K562 (cell line): ENCODE results near the gene LAIR2. TPM values are rescaled to one million over a fixed set of nuclear protein-coding genes. Genes with fewer than 3 reads are reported as not detected.

Experiments used
- ARHGAP35 ChIP-seq: fragments of 450-650 bp; IDR thresholded peaks from 2 replicates; pipeline ENCODE4 v1.6.1; 2018; ENCODE audit not compliant: partially characterized antibody
- CBFA2T2 ChIP-seq: fragments of 450-650 bp; conservative IDR thresholded peaks from 2 replicates; pipeline ENCODE4 v1.6.1; 2017; ENCODE audit warnings: mild to moderate bottlenecking
- CTBP1 ChIP-seq: fragments of 450-650 bp; IDR thresholded peaks from 2 replicates; pipeline ENCODE4 v1.6.1; 2016; ENCODE audit warnings: borderline replicate concordance
- CXXC5 ChIP-seq: fragments of 250-450 bp; sonication (Bioruptor Pico); IDR thresholded peaks from 2 replicates; pipeline ENCODE4 v1.8.0; 2022; ENCODE audit warnings: inconsistent platforms, mild to moderate bottlenecking, moderate library complexity
- GABPA ChIP-seq: fragments of 200-800 bp; sonication (Bioruptor generic); conservative IDR thresholded peaks from 2 replicates; pipeline ENCODE4 v1.6.1; 2016; ENCODE audit warnings: low read depth, missing genetic modification characterization, missing compliant biosample characterization
- GABPB2 ChIP-seq: fragments of 250-450 bp; sonication (Bioruptor Pico); conservative IDR thresholded peaks from 2 replicates; pipeline ENCODE4 v1.5.1; 2021; ENCODE audit warnings: mild to moderate bottlenecking
- HLTF ChIP-seq: fragments of 450-650 bp; IDR thresholded peaks from 2 replicates; pipeline ENCODE4 v1.6.1; 2016
- KDM5B ChIP-seq: fragments of 200-600 bp; sonication (generic); IDR thresholded peaks from 2 replicates; pipeline ENCODE4 v1.6.1; 2012; ENCODE audit warnings: low read depth, mild to moderate bottlenecking, moderate library complexity, low read length, control low read depth, inconsistent platforms; ENCODE audit not compliant: insufficient replicate concordance
- PCBP2 ChIP-seq: fragments of 200-400 bp; formaldehyde crosslinking; IDR thresholded peaks from 2 replicates; pipeline ENCODE4 v1.6.1; 2018; ENCODE audit warnings: low read length, low read depth, mild to moderate bottlenecking, moderate library complexity; ENCODE audit not compliant: poor library complexity, severe bottlenecking
- U2AF2 ChIP-seq: fragments of 200-400 bp; formaldehyde crosslinking; optimal IDR thresholded peaks from 2 replicates; pipeline ENCODE3; 2017; ENCODE audit warnings: low read depth, mild to moderate bottlenecking, low read length
- ZNF165 ChIP-seq: fragments of 250-450 bp; sonication (Bioruptor Pico); IDR thresholded peaks from 2 replicates; pipeline ENCODE4 v1.4.0; 2020; ENCODE audit warnings: borderline replicate concordance
- ZNF77 ChIP-seq: fragments of 250-450 bp; sonication (Bioruptor Pico); IDR thresholded peaks from 2 replicates; pipeline ENCODE4 v1.5.0; 2020
- polyA plus RNA-seq, 8 experiments: library from polyadenylated mRNA; depleted of rRNA in 4 of 8; stranded (reverse) in 5 of 8; unstranded in 3 of 8; fragments of >200 nt; fragmentation: Nextera tagmentation in 2 of 8; fragmentation: Illumina TruSeq in 1 of 8; extraction: Ambion mirVana in 2 of 8; extraction: Trizol in 1 of 8; gene quantifications; 2 replicates each; pipeline versions ENCODE4 v1.2.1 to v1.2.3, GENCODE V29; 2011 to 2014; ENCODE audit warnings: inconsistent platforms in 1 of 8, missing spikeins in 1 of 8
- total RNA-seq, 7 experiments: library from RNA; depleted of rRNA in 6 of 7; stranded (reverse); fragments of >200 nt in 6 of 7; fragmentation: Illumina TruSeq in 2 of 7; extraction: Trizol in 2 of 7; gene quantifications; 2 replicates each; pipeline versions ENCODE4 v1.2.1 to v1.2.3, GENCODE V29; 2011 to 2021; ENCODE audit warnings: low replicate concordance in 1 of 7
- TF ChIP-seq, protein P1 (sequence below), 2 experiments: fragments of 450-650 bp; IDR thresholded peaks; 2 replicates each; pipeline ENCODE4 v1.6.1; 2016; ENCODE audit warnings: mild to moderate bottlenecking in 2 of 2, borderline replicate concordance in 1 of 2, low read depth in 1 of 2, moderate library complexity in 1 of 2
- TF ChIP-seq, protein P2 (sequence below): sonication (generic); formaldehyde crosslinking; IDR thresholded peaks from 2 replicates; pipeline ENCODE4 v1.8.0; 2023; ENCODE audit warnings: mild to moderate bottlenecking, missing genetic modification reagents
- TF ChIP-seq, protein P3 (sequence below): fragments of 200-800 bp; sonication (Bioruptor generic); IDR thresholded peaks from 2 replicates; pipeline ENCODE4 v1.6.1; 2017; ENCODE audit warnings: missing genetic modification characterization, missing compliant biosample characterization
- TF ChIP-seq, protein P4 (sequence below): sonication (generic); formaldehyde crosslinking; IDR thresholded peaks from 2 replicates; pipeline ENCODE4 v1.4.0; 2020; ENCODE audit warnings: mild to moderate bottlenecking, missing genetic modification reagents

LAIR2 gene
- total and polyA plus RNA-seq, 9 of the 15 experiments (the other 6 are each of a cell fraction or from before 2014, with no cell fraction given), result not detected

DNA sequence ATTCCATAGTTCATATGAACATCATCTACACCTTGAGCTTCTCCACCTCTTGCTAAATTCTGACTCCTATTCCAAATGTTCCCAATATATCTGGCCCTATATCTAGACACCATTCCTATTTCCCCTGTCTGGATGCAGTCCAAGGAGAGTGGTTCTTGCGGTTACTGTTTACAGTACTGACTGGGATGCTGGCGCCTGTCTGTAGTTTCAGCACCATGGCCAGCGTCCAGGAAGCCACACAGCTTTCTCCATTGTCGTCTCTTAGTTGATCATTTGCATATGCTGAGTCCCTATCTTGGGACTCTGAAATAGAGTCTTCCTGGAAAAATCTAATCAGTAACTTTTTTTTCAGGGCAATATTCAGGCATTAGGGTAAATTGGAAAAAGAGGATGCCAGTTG, 14.9 kb downstream of the LAIR2 start (continued):
- TF ChIP-seq, protein P1, sequence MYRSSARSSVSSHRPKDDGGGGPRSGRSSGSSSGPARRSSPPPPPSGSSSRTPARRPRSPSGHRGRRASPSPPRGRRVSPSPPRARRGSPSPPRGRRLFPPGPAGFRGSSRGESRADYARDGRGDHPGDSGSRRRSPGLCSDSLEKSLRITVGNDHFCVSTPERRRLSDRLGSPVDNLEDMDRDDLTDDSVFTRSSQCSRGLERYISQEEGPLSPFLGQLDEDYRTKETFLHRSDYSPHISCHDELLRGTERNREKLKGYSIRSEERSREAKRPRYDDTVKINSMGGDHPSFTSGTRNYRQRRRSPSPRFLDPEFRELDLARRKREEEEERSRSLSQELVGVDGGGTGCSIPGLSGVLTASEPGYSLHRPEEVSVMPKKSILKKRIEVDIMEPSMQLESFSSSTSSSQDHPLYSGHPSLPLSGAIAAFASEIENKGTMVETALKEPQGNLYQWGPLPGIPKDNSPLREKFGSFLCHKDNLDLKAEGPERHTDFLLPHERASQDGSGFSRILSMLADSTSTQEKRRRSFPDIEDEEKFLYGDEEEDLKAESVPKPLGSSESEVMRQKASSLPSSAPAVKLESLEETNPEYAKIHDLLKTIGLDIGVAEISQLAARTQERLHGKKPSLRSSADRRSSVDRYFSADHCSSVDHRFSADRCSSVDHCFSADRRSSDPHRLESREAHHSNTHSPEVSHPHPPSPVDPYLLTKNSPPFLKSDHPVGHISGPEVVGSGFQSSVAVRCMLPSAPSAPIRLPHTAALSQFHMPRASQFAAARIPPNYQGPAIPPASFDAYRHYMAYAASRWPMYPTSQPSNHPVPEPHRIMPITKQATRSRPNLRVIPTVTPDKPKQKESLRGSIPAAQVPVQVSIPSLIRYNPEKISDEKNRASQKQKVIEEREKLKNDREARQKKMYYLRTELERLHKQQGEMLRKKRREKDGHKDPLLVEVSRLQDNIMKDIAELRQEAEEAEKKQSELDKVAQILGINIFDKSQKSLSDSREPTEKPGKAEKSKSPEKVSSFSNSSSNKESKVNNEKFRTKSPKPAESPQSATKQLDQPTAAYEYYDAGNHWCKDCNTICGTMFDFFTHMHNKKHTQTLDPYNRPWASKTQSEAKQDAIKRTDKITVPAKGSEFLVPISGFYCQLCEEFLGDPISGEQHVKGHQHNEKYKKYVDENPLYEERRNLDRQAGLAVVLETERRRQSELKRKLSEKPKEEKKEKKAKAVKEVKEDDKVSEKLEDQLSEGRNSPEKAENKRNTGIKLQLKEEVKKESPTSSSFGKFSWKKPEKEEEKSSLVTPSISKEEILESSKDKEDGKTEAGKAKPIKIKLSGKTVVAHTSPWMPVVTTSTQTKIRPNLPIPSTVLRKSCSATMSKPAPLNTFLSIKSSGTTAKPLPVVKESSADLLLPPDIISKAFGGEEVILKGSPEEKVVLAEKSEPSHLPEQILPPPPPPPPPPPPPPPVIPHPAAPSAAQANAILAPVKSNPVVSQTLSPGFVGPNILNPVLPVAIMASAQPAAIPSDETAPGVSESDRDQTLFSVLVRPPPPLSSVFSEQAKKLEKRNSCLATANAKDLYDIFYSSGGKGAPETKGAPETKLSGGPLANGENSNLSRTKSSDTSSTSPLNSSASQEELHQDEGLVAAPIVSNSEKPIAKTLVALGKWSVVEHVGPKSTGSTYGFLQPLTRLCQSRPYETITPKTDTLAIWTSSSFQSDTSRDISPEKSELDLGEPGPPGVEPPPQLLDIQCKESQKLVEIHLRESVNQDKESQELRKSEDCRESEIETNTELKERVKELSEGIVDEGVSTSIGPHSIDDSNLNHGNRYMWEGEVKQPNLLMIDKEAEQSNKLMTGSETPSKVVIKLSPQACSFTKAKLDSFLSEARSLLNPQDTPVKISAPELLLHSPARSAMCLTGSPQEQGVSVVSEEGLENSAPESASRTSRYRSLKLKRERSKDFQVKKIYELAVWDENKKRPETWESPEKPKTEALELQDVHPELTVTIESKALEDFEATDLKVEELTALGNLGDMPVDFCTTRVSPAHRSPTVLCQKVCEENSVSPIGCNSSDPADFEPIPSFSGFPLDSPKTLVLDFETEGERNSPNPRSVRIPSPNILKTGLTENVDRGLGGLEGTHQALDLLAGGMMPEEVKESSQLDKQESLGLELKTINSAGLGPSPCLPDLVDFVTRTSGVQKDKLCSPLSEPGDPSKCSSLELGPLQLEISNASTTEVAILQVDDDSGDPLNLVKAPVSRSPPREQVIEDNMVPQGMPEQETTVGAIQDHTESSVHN (IDR thresholded peaks at IDR 0.05; ENCODE audit: borderline replicate concordance in 1 of 2, low read depth in 1 of 2), result no peak
- TF ChIP-seq, protein P2, sequence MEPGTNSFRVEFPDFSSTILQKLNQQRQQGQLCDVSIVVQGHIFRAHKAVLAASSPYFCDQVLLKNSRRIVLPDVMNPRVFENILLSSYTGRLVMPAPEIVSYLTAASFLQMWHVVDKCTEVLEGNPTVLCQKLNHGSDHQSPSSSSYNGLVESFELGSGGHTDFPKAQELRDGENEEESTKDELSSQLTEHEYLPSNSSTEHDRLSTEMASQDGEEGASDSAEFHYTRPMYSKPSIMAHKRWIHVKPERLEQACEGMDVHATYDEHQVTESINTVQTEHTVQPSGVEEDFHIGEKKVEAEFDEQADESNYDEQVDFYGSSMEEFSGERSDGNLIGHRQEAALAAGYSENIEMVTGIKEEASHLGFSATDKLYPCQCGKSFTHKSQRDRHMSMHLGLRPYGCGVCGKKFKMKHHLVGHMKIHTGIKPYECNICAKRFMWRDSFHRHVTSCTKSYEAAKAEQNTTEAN, result no peak
- peak; percentile 50; the same call in 1 of the 2 replicates for TF ChIP-seq CXXC5 (CRISPR knock-in tag)
- TF ChIP-seq GABPA (tag), result no peak
- TF ChIP-seq, protein P3, sequence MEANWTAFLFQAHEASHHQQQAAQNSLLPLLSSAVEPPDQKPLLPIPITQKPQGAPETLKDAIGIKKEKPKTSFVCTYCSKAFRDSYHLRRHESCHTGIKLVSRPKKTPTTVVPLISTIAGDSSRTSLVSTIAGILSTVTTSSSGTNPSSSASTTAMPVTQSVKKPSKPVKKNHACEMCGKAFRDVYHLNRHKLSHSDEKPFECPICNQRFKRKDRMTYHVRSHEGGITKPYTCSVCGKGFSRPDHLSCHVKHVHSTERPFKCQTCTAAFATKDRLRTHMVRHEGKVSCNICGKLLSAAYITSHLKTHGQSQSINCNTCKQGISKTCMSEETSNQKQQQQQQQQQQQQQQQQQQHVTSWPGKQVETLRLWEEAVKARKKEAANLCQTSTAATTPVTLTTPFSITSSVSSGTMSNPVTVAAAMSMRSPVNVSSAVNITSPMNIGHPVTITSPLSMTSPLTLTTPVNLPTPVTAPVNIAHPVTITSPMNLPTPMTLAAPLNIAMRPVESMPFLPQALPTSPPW, result no peak
- TF ChIP-seq HLTF, result no peak
- TF ChIP-seq PCBP2, result no peak
- TF ChIP-seq CBFA2T2, result no peak
- TF ChIP-seq, protein P4, sequence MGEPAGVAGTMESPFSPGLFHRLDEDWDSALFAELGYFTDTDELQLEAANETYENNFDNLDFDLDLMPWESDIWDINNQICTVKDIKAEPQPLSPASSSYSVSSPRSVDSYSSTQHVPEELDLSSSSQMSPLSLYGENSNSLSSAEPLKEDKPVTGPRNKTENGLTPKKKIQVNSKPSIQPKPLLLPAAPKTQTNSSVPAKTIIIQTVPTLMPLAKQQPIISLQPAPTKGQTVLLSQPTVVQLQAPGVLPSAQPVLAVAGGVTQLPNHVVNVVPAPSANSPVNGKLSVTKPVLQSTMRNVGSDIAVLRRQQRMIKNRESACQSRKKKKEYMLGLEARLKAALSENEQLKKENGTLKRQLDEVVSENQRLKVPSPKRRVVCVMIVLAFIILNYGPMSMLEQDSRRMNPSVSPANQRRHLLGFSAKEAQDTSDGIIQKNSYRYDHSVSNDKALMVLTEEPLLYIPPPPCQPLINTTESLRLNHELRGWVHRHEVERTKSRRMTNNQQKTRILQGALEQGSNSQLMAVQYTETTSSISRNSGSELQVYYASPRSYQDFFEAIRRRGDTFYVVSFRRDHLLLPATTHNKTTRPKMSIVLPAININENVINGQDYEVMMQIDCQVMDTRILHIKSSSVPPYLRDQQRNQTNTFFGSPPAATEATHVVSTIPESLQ, result 0 out of 2 replicates have a peak, but pooled peaks have one; percentile 53
- no peak for TF ChIP-seq KDM5B
- TF ChIP-seq U2AF2, result no peak
- no peak for TF ChIP-seq GABPB2
- TF ChIP-seq ZNF77, result no peak
- no peak for TF ChIP-seq ARHGAP35
- TF ChIP-seq ZNF165 (CRISPR knock-in tag), result no peak
- peak; percentile 44; the same call in 1 of the 2 replicates for TF ChIP-seq CTBP1
